Measurements from ENCODE around the gene CLASP1. TPM values are rescaled to one million over a fixed set of nuclear protein-coding genes. Genes with fewer than 3 reads are reported as not detected.

CLASP1 gene
- total and polyA plus RNA-seq, 4 donors, result 7.5 to 50.0 (median 21.9) TPM

- WGBS, result 88% methylated on average over 6 of the region's 6 CpGs
- Histone ChIP-seq H3K36me3 (ENCODE audit: control insufficient read depth in 4 of 4, insufficient read depth in 3 of 4, low read depth in 1 of 4, low read length in 3 of 4) (peaks cover 12 to 70% (median 38%) of the 10 kb centered on the region in 4 donors), H3K4me1 (ENCODE audit: control insufficient read depth in 4 of 4, insufficient read depth in 4 of 4, low read length in 3 of 4) (no peaks in the 10 kb centered on the region), H3K9ac (ENCODE audit: low read depth in 1 of 2, low read length in 2 of 2) (no peak overlapping the region), H3K9me3 (ENCODE audit: control insufficient read depth in 4 of 4, low read length in 3 of 4) (no peaks in the 10 kb centered on the region), H3K4me3 (ENCODE audit: low read depth in 1 of 3, low read length in 3 of 3) (no peak overlapping the region), H3K27ac (ENCODE audit: low read depth in 1 of 2, low read length in 2 of 2) (no peak overlapping the region), H3K27me3 (ENCODE audit: control insufficient read depth in 4 of 4, insufficient read depth in 4 of 4, low read length in 3 of 4) (no peaks in the 10 kb centered on the region)
- DNase-seq (ENCODE audit: low spot score), result no peak
- TF ChIP-seq EGR1 (IDR thresholded peaks at IDR 0.05; ENCODE audit: low read depth in 2 of 2) (no peak), FOXA1 (IDR thresholded peaks at IDR 0.05) (no peak), GABPA (IDR thresholded peaks at IDR 0.05 in 1 of 2, conservative IDR thresholded peaks at IDR 0.05 in 1 of 2) (no peak), REST (IDR thresholded peaks at IDR 0.05) (no peak)
- TF ChIP-seq, protein P1, sequence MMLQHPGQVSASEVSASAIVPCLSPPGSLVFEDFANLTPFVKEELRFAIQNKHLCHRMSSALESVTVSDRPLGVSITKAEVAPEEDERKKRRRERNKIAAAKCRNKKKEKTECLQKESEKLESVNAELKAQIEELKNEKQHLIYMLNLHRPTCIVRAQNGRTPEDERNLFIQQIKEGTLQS (IDR thresholded peaks at IDR 0.05), result no peak
- TF ChIP-seq, protein P2, sequence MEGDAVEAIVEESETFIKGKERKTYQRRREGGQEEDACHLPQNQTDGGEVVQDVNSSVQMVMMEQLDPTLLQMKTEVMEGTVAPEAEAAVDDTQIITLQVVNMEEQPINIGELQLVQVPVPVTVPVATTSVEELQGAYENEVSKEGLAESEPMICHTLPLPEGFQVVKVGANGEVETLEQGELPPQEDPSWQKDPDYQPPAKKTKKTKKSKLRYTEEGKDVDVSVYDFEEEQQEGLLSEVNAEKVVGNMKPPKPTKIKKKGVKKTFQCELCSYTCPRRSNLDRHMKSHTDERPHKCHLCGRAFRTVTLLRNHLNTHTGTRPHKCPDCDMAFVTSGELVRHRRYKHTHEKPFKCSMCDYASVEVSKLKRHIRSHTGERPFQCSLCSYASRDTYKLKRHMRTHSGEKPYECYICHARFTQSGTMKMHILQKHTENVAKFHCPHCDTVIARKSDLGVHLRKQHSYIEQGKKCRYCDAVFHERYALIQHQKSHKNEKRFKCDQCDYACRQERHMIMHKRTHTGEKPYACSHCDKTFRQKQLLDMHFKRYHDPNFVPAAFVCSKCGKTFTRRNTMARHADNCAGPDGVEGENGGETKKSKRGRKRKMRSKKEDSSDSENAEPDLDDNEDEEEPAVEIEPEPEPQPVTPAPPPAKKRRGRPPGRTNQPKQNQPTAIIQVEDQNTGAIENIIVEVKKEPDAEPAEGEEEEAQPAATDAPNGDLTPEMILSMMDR (IDR thresholded peaks at IDR 0.05; ENCODE audit: low read depth, low read length, missing input control), result no peak
These were observed 302.9 kb downstream of the CLASP1 start for GRCh38 chr2:121346407-121346806.

- Histone ChIP-seq H3K9ac (ENCODE audit: low read depth in 1 of 2, low read length in 2 of 2) (no peak overlapping the region), H3K4me1 (ENCODE audit: control insufficient read depth in 4 of 4, insufficient read depth in 4 of 4, low read length in 3 of 4) (no peaks in the 10 kb centered on the region), H3K9me3 (ENCODE audit: control insufficient read depth in 4 of 4, low read length in 3 of 4) (no peaks in the 10 kb centered on the region), H3K4me3 (ENCODE audit: low read depth in 1 of 3, low read length in 3 of 3) (no peak overlapping the region), H3K36me3 (ENCODE audit: control insufficient read depth in 4 of 4, insufficient read depth in 3 of 4, low read depth in 1 of 4, low read length in 3 of 4) (peaks cover 12 to 68% (median 42%) of the 10 kb centered on the region in 4 donors), H3K27me3 (ENCODE audit: control insufficient read depth in 4 of 4, insufficient read depth in 4 of 4, low read length in 3 of 4) (no peaks in the 10 kb centered on the region), H3K27ac (ENCODE audit: low read depth in 1 of 2, low read length in 2 of 2) (no peak overlapping the region)
- DNase-seq (ENCODE audit: low spot score), result no peak
- TF ChIP-seq MAX (IDR thresholded peaks at IDR 0.05) (no peak), RXRA (IDR thresholded peaks at IDR 0.05) (no peak), JUND (IDR thresholded peaks at IDR 0.05) (no peak), TAF1 (conservative IDR thresholded peaks at IDR 0.05) (no peak), HNF4A (conservative IDR thresholded peaks at IDR 0.05) (no peak), ZBTB33 (IDR thresholded peaks at IDR 0.05) (no peak), RAD21 (IDR thresholded peaks at IDR 0.05) (no peak), NR2F2 (IDR thresholded peaks at IDR 0.05) (no peak), FOXA2 (IDR thresholded peaks at IDR 0.05) (no peak), HNF4G (IDR thresholded peaks at IDR 0.05) (no peak), SP1 (IDR thresholded peaks at IDR 0.05) (no peak), EGR1 (IDR thresholded peaks at IDR 0.05; ENCODE audit: low read depth in 2 of 2) (no peak), REST (IDR thresholded peaks at IDR 0.05) (no peak), FOXA1 (IDR thresholded peaks at IDR 0.05) (no peak)
- TF ChIP-seq, protein P1 (IDR thresholded peaks at IDR 0.05), result no peak
- 91% methylated on average over 3 of the region's 3 CpGs for WGBS
These were observed 303.4 kb downstream of the CLASP1 start for GRCh38 chr2:121345887-121346286.
